ENCODE results near the gene HOXB4. TPM values are rescaled to one million over a fixed set of nuclear protein-coding genes. Genes with fewer than 3 reads are reported as not detected.

The HOXB4 gene
- total RNA-seq, 4 donors from 2014 or later, result 0.18 to 1.8 (median 0.51) TPM

DNA sequence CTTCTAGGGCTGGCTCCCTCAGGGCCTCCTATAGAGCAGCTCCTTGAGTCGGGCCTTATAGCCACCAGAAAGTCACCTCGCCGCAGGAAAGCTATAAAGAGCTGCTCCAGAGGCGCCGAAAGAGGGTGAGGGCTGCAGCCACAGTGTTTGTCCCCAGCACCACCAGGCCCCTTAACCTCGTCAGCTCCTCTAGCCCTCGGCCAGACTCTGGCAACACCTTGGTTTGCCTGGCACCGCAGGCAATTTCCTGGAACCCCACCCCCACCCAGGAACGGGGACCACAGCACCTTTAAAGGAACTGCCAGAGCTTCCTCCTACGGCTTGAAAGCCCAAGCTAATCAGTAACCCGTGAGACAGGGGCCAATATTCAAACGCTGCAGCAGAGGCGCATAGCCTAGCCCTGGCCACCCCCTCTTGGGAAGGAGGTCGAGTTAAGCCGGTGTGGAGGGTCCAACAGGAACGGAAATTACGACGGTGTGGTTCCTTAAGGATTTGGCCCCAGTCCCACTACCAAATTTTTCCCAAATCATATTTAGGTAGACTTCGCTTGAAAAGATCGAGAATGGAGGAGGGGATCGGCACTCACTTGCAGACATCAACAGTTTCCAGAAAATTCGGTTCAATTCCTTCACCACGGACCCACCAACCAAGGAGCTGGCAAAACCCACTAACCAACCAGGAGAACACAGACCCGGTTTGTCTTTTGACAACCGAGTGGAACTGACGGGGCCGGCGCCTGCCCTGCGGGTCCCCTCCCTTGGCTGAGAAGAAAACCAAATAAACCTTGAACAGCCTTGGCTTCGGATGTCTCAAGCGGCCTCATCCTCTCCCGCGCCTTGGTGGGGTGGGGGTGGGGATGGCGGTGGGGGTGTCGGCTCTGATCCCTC, 23.6 kb upstream of the HOXB4 start:
- Histone ChIP-seq H3K4me3 (peak overlapping the region in 1 of 4 donors; percentile 39), H3K36me3 (no peaks in the 10 kb centered on the region), H3K4me1 (peaks cover 3 to 11% of the 10 kb centered on the region in 2 donors), H3K9me3 (no peaks in the 10 kb centered on the region), H3K27ac (no peak overlapping the region), H3K27me3 (peaks cover 95 to 98% (median 98%) of the 10 kb centered on the region in 3 donors)
- TF ChIP-seq POLR2A (IDR thresholded peaks at IDR 0.05) (no peak), CTCF (IDR thresholded peaks at IDR 0.05 in 4 of 5, conservative IDR thresholded peaks at IDR 0.05 in 1 of 5) (no peak)
- DNase-seq (no peak), ATAC-seq (no peak)
- in situ Hi-C loops (cut with MboI; ENCODE audit: low sequenced_read_pairs in 4 of 4) (no loop called here), intact Hi-C loops (cut with DNase I; ENCODE audit: low total_unique reads) (no loop called here)

DNA sequence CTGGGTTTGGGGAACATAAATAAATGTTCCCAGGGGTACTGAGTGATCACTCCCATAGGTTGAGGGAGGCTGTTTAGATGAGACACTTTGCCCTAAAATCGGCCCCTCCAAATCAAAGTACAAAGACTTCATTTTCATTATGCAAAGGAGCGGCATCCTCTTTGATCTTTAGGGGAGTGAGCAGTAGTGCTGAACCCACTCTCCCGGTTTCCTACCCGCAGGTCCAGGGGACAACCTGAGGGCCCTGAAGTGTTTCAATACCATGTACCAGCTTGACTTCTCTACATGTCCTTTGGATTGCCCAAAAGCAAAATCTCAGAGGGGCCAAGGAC, 23.0 kb upstream of the HOXB4 start:
- in situ Hi-C loops (cut with MboI; ENCODE audit: low sequenced_read_pairs in 4 of 4), result no loop called here
- intact Hi-C loops (cut with DNase I; ENCODE audit: low total_unique reads), result no loop called here

GRCh38 chr17:48600244-48601098, 22.3 kb upstream of the HOXB4 start:
- H3K4me1 ChIP-seq, result peaks cover 3 to 13% of the 10 kb centered on the region in 2 donors
- no peak for TF ChIP-seq POLR2A (IDR thresholded peaks at IDR 0.05)
- no peak for TF ChIP-seq CTCF (IDR thresholded peaks at IDR 0.05 in 4 of 5, conservative IDR thresholded peaks at IDR 0.05 in 1 of 5)
- H3K9me3 ChIP-seq, result no peaks in the 10 kb centered on the region
- no peak for ATAC-seq
- no peak overlapping the region for H3K27ac ChIP-seq
- in situ Hi-C loops (cut with MboI; ENCODE audit: low sequenced_read_pairs in 4 of 4), result no loop called here
- H3K4me3 ChIP-seq, result no peak overlapping the region
- peaks cover 95 to 98% (median 96%) of the 10 kb centered on the region in 3 donors for H3K27me3 ChIP-seq
- intact Hi-C loops (cut with DNase I; ENCODE audit: low total_unique reads), result no loop called here
- no peaks in the 10 kb centered on the region for H3K36me3 ChIP-seq
- DNase-seq, result no peak

More for the DNA sequence above, 23.0 kb upstream of the HOXB4 start:
- ATAC-seq, result no peak
- Histone ChIP-seq H3K4me1 (peaks cover 3 to 11% of the 10 kb centered on the region in 2 donors), H3K27me3 (peaks cover 95 to 99% (median 98%) of the 10 kb centered on the region in 3 donors), H3K27ac (no peak overlapping the region), H3K36me3 (no peaks in the 10 kb centered on the region), H3K4me3 (no peak overlapping the region), H3K9me3 (no peaks in the 10 kb centered on the region)
- no peak for DNase-seq
- TF ChIP-seq CTCF (IDR thresholded peaks at IDR 0.05 in 4 of 5, conservative IDR thresholded peaks at IDR 0.05 in 1 of 5) (no peak), POLR2A (IDR thresholded peaks at IDR 0.05) (no peak)

DNA sequence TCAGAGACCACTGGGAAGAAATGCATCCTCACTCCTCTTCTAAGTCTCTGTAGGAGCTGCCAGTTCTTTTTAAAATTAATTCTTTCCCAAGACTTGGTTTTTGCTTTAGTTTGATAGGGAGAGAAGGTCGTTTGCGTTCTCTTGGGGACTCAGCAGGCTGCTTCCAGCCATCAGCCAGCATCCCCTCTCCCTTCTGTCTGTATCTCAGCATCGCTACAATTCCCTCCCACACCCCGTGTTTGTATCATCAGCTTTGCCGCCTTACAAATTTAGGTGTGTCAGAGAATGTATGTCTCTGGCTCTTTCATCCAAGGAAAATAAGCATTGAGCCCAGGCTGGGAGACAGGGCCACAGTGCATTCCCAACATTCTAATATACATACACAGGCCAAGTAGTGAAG, 21.2 kb upstream of the HOXB4 start:
- DNase-seq (no peak), ATAC-seq (no peak)
- intact Hi-C loops (cut with DNase I; ENCODE audit: low total_unique reads) (no loop called here), in situ Hi-C loops (cut with MboI; ENCODE audit: low sequenced_read_pairs in 4 of 4) (loop anchor here in 3 of 4 donors (10.0 kb wide), 2 partner anchors 255 to 265 kb away; no protein-coding TSS in a partner anchor)
- H3K4me1 ChIP-seq, result peaks cover 3 to 13% of the 10 kb centered on the region in 2 donors
- no peak overlapping the region for H3K4me3 ChIP-seq
- peaks cover 95 to 98% (median 95%) of the 10 kb centered on the region in 3 donors for H3K27me3 ChIP-seq
- no peaks in the 10 kb centered on the region for H3K36me3 ChIP-seq
- TF ChIP-seq CTCF (IDR thresholded peaks at IDR 0.05 in 4 of 5, conservative IDR thresholded peaks at IDR 0.05 in 1 of 5) (no peak), POLR2A (IDR thresholded peaks at IDR 0.05) (no peak)
- no peaks in the 10 kb centered on the region for H3K9me3 ChIP-seq
- no peak overlapping the region for H3K27ac ChIP-seq

Measured in gastrocnemius medialis (tissue), 4 donors.